Measurements from ENCODE around the gene NFKBIE. TPM values are rescaled to one million over a fixed set of nuclear protein-coding genes. Genes with fewer than 3 reads are reported as not detected.
A peak's percentile ranks its signal among the peaks of the same experiment; 100 is the strongest.

The NFKBIE gene
- total and polyA plus RNA-seq, 9 of the 15 experiments (the other 6 are each of a cell fraction or from before 2014, with no cell fraction given): 2.1 to 16.4 (median 11.7) TPM

DNA sequence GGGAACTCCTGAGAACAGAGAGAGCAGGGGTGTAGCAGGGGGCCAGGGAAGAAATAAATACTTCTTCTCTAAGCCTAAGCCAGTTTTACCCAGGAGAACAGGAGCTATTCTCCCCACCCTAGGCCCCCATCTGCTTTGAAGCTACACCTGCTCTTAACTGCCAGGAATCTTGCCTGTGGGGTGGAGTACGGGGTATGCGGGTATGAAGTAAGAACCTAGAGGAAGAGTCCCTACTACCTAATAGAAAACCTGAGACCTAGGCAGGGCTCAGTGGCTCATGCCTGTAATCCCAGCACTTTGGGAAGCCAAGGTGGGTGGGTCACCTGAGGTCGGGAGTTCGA is 40.4 kb downstream of the NFKBIE start (continued):
- TF ChIP-seq FOXJ2 (tag; IDR thresholded peaks at IDR 0.05): no peak

GRCh38 chr6:44224029-44224964 is 41.1 kb downstream of the NFKBIE start:
- Histone ChIP-seq H3K4me1 (replicated peaks in 1 of 2; ENCODE audit: control insufficient read depth in 2 of 2, insufficient read depth in 2 of 2, low read length in 2 of 2) (peaks cover 66 to 83% of the 10 kb centered on the region in 2 experiments), H3K9me3 (replicated peaks; ENCODE audit: control insufficient read depth, insufficient read depth, low read depth, low read length) (no peaks in the 10 kb centered on the region), H2AFZ (ENCODE audit: low read depth, low read length) (peak overlapping the region; percentile 57), H4K20me1 (replicated peaks; ENCODE audit: control insufficient read depth, insufficient read depth, low read length) (peaks cover 3% of the 10 kb centered on the region; the same call in 1 of the 2 replicates), H3K4me2 (ENCODE audit: insufficient read depth, low read length) (peak overlapping the region; percentile 86), H3K79me2 (ENCODE audit: control insufficient read depth, insufficient read depth, low read length) (peaks cover 58% of the 10 kb centered on the region), H3K27me3 (ENCODE audit: control insufficient read depth in 2 of 2, insufficient read depth in 2 of 2, low read length in 2 of 2) (no peaks in the 10 kb centered on the region), H3K9me1 (ENCODE audit: control insufficient read depth, insufficient read depth, low read length) (peaks cover 6% of the 10 kb centered on the region), H3K4me3 (peak overlapping the region; percentile 54), H3K9ac (ENCODE audit: insufficient read depth in 1 of 2, low read depth in 2 of 2, low read length in 2 of 2) (peak overlapping the region; percentile 57 to 91), H3K27ac (ENCODE audit: extremely low read depth, low read depth, low read length) (peak overlapping the region; percentile 66), H3K36me3 (ENCODE audit: control insufficient read depth, insufficient read depth, low read length) (peaks cover 25% of the 10 kb centered on the region)
- ATAC-seq (peak; percentile 6), DNase-seq (ENCODE audit: extremely low read depth in 1 of 4, low spot score in 3 of 4) (peak in 3 of 4 experiments; percentile 11 to 57 (median 41)), FAIRE-seq (no peak)
- WGBS (ENCODE audit: insufficient coverage, low coverage, missing lambda C conversion rate): 6% methylated on average over 10 of the region's 18 CpGs
- BruUV-seq (replicated peaks): TSS peak; percentile 38
- ChIA-PET POLR2A (interaction anchor here (0.5 to 6.8 kb wide), 12 partner anchors 11 to 869 kb away, joined by 3 to 104 read pairs (median 3); partner anchors contain the start of genes GTPBP2 and HSP90AB1), CTCF (ENCODE audit: low intra/inter-chr PET ratio) (interaction anchor here (0.8 kb wide), 1 partner anchor 13 kb away, joined by 6 read pairs; no protein-coding TSS in a partner anchor)
- in situ Hi-C loops (cut with MboI): no loop called here
- intact Hi-C loops (cut with micrococcal nuclease): loop anchor here (2.0 to 10.0 kb wide), 2 partner anchors 29 to 589 kb away; partner anchors contain the start of gene MAD2L1BP
- TF ChIP-seq, protein P1, sequence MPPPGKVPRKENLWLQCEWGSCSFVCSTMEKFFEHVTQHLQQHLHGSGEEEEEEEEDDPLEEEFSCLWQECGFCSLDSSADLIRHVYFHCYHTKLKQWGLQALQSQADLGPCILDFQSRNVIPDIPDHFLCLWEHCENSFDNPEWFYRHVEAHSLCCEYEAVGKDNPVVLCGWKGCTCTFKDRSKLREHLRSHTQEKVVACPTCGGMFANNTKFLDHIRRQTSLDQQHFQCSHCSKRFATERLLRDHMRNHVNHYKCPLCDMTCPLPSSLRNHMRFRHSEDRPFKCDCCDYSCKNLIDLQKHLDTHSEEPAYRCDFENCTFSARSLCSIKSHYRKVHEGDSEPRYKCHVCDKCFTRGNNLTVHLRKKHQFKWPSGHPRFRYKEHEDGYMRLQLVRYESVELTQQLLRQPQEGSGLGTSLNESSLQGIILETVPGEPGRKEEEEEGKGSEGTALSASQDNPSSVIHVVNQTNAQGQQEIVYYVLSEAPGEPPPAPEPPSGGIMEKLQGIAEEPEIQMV (tag; conservative IDR thresholded peaks at IDR 0.05; ENCODE audit: low read depth): no peak
- no peak for TF ChIP-seq MEF2D (tag; conservative IDR thresholded peaks at IDR 0.05; ENCODE audit: low read depth)
- 0 out of 2 replicates have a peak, but pooled peaks have one; percentile 22 for TF ChIP-seq ZNF57 (CRISPR knock-in tag; IDR thresholded peaks at IDR 0.05)
- peak; percentile 17; the same call in 1 of the 2 replicates for TF ChIP-seq HDGF (IDR thresholded peaks at IDR 0.05)
- TF ChIP-seq KDM1A (IDR thresholded peaks at IDR 0.05): peak; percentile 37 to 75; a peak in 3 of 4 replicates
- peak; percentile 52 to 55; a peak in 3 of 4 replicates for TF ChIP-seq NRF1 (conservative IDR thresholded peaks at IDR 0.05 in 1 of 2, IDR thresholded peaks at IDR 0.05 in 1 of 2)
- TF ChIP-seq E2F6 (IDR thresholded peaks at IDR 0.05; ENCODE audit: borderline replicate concordance in 1 of 2, extremely low read depth in 1 of 2, insufficient read depth in 1 of 2, insufficient read length in 1 of 2, low read depth in 1 of 2, low read length in 1 of 2, poor library complexity in 1 of 2, severe bottlenecking in 1 of 2): peak in 1 of 2 experiments; percentile 25
- TF ChIP-seq BCOR (IDR thresholded peaks at IDR 0.05): peak; percentile 90
- peak in 1 of 2 experiments; percentile 70; a peak in 1 of 4 replicates for TF ChIP-seq TEAD1 (CRISPR knock-in tag; IDR thresholded peaks at IDR 0.05)
- TF ChIP-seq HDAC2 (IDR thresholded peaks at IDR 0.05): peak; percentile 56
- peak; percentile 48 for TF ChIP-seq RBBP5 (IDR thresholded peaks at IDR 0.05; ENCODE audit: borderline replicate concordance, insufficient read depth, low read length, poor library complexity, severe bottlenecking)
- TF ChIP-seq, protein P2, sequence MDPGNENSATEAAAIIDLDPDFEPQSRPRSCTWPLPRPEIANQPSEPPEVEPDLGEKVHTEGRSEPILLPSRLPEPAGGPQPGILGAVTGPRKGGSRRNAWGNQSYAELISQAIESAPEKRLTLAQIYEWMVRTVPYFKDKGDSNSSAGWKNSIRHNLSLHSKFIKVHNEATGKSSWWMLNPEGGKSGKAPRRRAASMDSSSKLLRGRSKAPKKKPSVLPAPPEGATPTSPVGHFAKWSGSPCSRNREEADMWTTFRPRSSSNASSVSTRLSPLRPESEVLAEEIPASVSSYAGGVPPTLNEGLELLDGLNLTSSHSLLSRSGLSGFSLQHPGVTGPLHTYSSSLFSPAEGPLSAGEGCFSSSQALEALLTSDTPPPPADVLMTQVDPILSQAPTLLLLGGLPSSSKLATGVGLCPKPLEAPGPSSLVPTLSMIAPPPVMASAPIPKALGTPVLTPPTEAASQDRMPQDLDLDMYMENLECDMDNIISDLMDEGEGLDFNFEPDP (CRISPR knock-in tag; IDR thresholded peaks at IDR 0.05): 0 out of 2 replicates have a peak, but pooled peaks have one; percentile 38
- TF ChIP-seq FOXK1 (CRISPR knock-in tag; IDR thresholded peaks at IDR 0.05; ENCODE audit: borderline replicate concordance): peak; percentile 19; the same call in 1 of the 2 replicates
